Esophagus muscularis mucosa (tissue), 4 donors: ENCODE measurements around the gene DERL2. TPM values are rescaled to one million over a fixed set of nuclear protein-coding genes. Genes with fewer than 3 reads are reported as not detected.

Experiments
- DNase-seq: peaks from one replicate; pipeline ENCODE4 v3.0.0-alpha.2; 2017; ENCODE audit errors: extremely low spot score
- H3K27ac ChIP-seq, 4 donors: fragments of 200-600 bp; sonication (generic); replicated peaks in 1 of 4; 1 replicate in 3 of 4; 2 replicates in 1 of 4; pipeline ENCODE4 v1.5.1; 2016 to 2019; ENCODE audit warnings: mild to moderate bottlenecking in 1 of 4
- H3K27me3 ChIP-seq, 4 donors: fragments of 200-600 bp; sonication (generic); one replicate each; pipeline versions ENCODE4 v1.5.1 to v1.6.0; 2016 to 2019
- H3K36me3 ChIP-seq, 4 donors: fragments of 200-600 bp; sonication (generic); one replicate each; pipeline ENCODE4 v1.5.1; 2016 to 2019
- H3K4me1 ChIP-seq, 4 donors: fragments of 200-600 bp; sonication (generic); one replicate each; pipeline ENCODE4 v1.5.1; 2016 to 2019
- H3K4me3 ChIP-seq, 4 donors: fragments of 200-600 bp; sonication (generic); 1 replicate in 2 of 4; 2 replicates in 2 of 4; pipeline ENCODE4 v1.5.1; 2016 to 2019; ENCODE audit warnings: mild to moderate bottlenecking in 4 of 4, moderate library complexity in 1 of 4
- H3K9me3 ChIP-seq, 4 donors: fragments of 200-600 bp; sonication (generic); 1 replicate in 3 of 4; 2 replicates in 1 of 4; pipeline ENCODE4 v1.5.1; 2016 to 2019
- CTCF ChIP-seq, 3 experiments: fragments of 200-600 bp in 2 of 3; fragments of 450-650 bp in 1 of 3; sonication (generic) in 2 of 3; IDR thresholded peaks; one replicate each; pipeline ENCODE4 v1.5.1; 2017 to 2019; ENCODE audit warnings: antibody characterized with exemption in 3 of 3, mild to moderate bottlenecking in 2 of 3, moderate library complexity in 1 of 3
- EP300 ChIP-seq: sonication (generic); formaldehyde crosslinking; IDR thresholded peaks from one replicate; pipeline ENCODE4 v1.6.1; 2017; ENCODE audit warnings: antibody characterized with exemption
- POLR2A ChIP-seq: fragments of 450-650 bp; IDR thresholded peaks from one replicate; pipeline ENCODE4 v1.6.1; 2017; ENCODE audit warnings: antibody characterized with exemption, moderate library complexity, mild to moderate bottlenecking, low read depth
- POLR2AphosphoS5 ChIP-seq, 2 donors: sonication (generic); formaldehyde crosslinking; IDR thresholded peaks; one replicate each; pipeline ENCODE4 v1.6.1; 2017; ENCODE audit warnings: antibody characterized with exemption in 2 of 2
- WGBS: methylation state at CpG from one replicate; pipeline ENCODE4 v1.1.5; 2018; 5-methylcytosine and 5-hydroxymethylcytosine counted together
- intact Hi-C: fragments of 100-400 bp; cut with DNase I; formaldehyde crosslinking; loops from one replicate; pipeline ENCODE4 v1.15.1; 2023
- total RNA-seq, 4 donors: library from RNA; depleted of rRNA; stranded (reverse); fragments of >200 nt; gene quantifications; one replicate each; pipeline versions ENCODE4 v1.1.0 to v1.2.1, GENCODE V29; 2016

DERL2 gene
- total RNA-seq, 4 donors from 2014 or later = 17.4 to 32.4 (median 23.3) TPM

GRCh38 chr17:5467416-5467815 is 18.6 kb downstream of the DERL2 start:
- intact Hi-C loops = no loop called here
- Histone ChIP-seq H3K9me3 (no peaks in the 10 kb centered on the region), H3K4me1 (peaks cover 19 to 36% (median 27%) of the 10 kb centered on the region in 4 donors), H3K4me3 (peak overlapping the region; percentile 84 to 99 (median 95)), H3K36me3 (peaks cover 0 to 24% (median 10%) of the 10 kb centered on the region in 4 donors), H3K27ac (no peak overlapping the region), H3K27me3 (no peaks in the 10 kb centered on the region)
- no peak for DNase-seq
- TF ChIP-seq CTCF (IDR thresholded peaks at IDR 0.05) (no peak), EP300 (no peak), POLR2AphosphoS5 (IDR thresholded peaks at IDR 0.05) (no peak), POLR2A (no peak)
- 10% methylated on average over 8 of the region's 8 CpGs for WGBS

GRCh38 chr17:5466295-5466694 is 19.7 kb downstream of the DERL2 start:
- DNase-seq = no peak
- Histone ChIP-seq H3K9me3 (no peaks in the 10 kb centered on the region), H3K36me3 (peaks cover 7 to 19% (median 15%) of the 10 kb centered on the region in 4 donors), H3K4me1 (peaks cover 19 to 36% (median 27%) of the 10 kb centered on the region in 4 donors), H3K27me3 (no peaks in the 10 kb centered on the region), H3K27ac (no peak overlapping the region), H3K4me3 (no peak overlapping the region)
- 93% methylated on average over 4 of the region's 4 CpGs for WGBS
- TF ChIP-seq POLR2AphosphoS5 (IDR thresholded peaks at IDR 0.05) (no peak), CTCF (IDR thresholded peaks at IDR 0.05) (no peak)
- intact Hi-C loops = no loop called here

GRCh38 chr17:5464717-5465507 is 21.1 kb downstream of the DERL2 start:
- TF ChIP-seq POLR2A (no peak), EP300 (no peak), CTCF (IDR thresholded peaks at IDR 0.05) (no peak), POLR2AphosphoS5 (IDR thresholded peaks at IDR 0.05) (no peak)
- no peaks in the 10 kb centered on the region for H3K9me3 ChIP-seq
- H3K4me3 ChIP-seq = no peak overlapping the region
- peaks cover 13 to 32% (median 28%) of the 10 kb centered on the region in 4 donors for H3K36me3 ChIP-seq
- H3K27ac ChIP-seq = no peak overlapping the region
- intact Hi-C loops = no loop called here
- DNase-seq = no peak
- H3K4me1 ChIP-seq = peaks cover 19 to 36% (median 27%) of the 10 kb centered on the region in 4 donors
- H3K27me3 ChIP-seq = no peaks in the 10 kb centered on the region
- 92% methylated on average over 10 of the region's 10 CpGs for WGBS

GRCh38 chr17:5446786-5447185 is 39.2 kb downstream of the DERL2 start:
- 90% methylated on average over 8 of the region's 8 CpGs for WGBS
- H3K9me3 ChIP-seq = no peaks in the 10 kb centered on the region
- DNase-seq = no peak
- no peak overlapping the region for H3K4me3 ChIP-seq
- H3K4me1 ChIP-seq = no peaks in the 10 kb centered on the region
- H3K27ac ChIP-seq = peak overlapping the region in 1 of 4 donors; percentile 20
- intact Hi-C loops = no loop called here
- peaks cover 31 to 100% (median 81%) of the 10 kb centered on the region in 4 donors for H3K36me3 ChIP-seq
- H3K27me3 ChIP-seq = no peaks in the 10 kb centered on the region
- TF ChIP-seq POLR2AphosphoS5 (IDR thresholded peaks at IDR 0.05) (no peak), EP300 (no peak), CTCF (IDR thresholded peaks at IDR 0.05) (no peak), POLR2A (no peak)
